GM20000 (cell line): ENCODE data around the gene CELF2.
"Not testable (repeated sequence)": the region's sequence is repeated elsewhere in the genome, so short reads cannot be mapped to it uniquely, and the experiment has no call there.

Source experiments
- DNase-seq: peaks from one replicate; pipeline ENCODE4 v3.0.0; 2012; ENCODE audit warnings: low spot score
- TF ChIP-seq, protein P1 (sequence below): IDR thresholded peaks from 2 replicates; pipeline ENCODE4 v1.5.1; 2012; ENCODE audit warnings: mild to moderate bottlenecking, control low read depth; ENCODE audit errors: extremely low read depth, missing control alignments

The CELF2 gene

DNA sequence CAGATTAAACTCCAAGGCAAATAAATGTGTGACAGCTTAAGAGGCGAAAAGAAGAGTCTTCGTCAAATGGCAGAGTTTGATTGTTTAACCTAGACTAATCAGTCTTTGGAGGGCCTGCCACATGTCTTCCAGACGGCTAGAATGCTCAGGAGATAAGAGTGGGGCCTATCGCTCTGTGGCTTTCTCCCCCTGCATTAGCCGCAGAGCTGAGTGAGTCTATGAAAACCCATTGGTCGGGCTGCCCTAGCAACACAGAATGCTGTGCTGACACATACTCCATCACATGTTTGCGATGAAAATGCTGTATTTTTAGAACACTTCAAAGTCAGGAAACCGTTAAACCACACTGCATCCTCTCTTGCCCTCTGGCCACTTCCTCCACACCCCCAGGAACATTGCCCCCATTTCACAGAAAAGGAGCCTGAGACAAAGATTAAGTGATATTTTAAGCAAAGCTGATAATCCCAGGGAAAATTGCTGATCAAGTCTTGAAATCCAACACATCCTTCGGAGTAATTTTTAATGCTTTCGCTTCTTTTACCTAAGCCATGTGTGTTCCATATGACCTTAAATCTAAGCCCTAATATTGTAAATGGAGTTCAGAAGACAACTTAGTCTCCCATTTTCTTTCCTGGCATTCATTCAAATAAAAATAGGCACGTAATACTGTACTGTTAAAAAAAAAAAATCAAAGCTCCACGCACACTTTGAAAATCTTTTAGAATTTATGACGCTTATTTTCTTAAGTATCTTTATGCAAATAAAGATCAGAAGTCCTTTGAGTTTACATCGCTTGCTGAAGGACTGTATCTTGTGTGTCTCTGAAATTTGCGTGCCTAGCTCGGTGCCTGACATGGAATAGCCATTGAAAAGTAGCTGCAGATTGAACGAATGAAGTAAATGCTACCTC, 161.2 kb downstream of the CELF2 start:
- TF ChIP-seq, protein P1, sequence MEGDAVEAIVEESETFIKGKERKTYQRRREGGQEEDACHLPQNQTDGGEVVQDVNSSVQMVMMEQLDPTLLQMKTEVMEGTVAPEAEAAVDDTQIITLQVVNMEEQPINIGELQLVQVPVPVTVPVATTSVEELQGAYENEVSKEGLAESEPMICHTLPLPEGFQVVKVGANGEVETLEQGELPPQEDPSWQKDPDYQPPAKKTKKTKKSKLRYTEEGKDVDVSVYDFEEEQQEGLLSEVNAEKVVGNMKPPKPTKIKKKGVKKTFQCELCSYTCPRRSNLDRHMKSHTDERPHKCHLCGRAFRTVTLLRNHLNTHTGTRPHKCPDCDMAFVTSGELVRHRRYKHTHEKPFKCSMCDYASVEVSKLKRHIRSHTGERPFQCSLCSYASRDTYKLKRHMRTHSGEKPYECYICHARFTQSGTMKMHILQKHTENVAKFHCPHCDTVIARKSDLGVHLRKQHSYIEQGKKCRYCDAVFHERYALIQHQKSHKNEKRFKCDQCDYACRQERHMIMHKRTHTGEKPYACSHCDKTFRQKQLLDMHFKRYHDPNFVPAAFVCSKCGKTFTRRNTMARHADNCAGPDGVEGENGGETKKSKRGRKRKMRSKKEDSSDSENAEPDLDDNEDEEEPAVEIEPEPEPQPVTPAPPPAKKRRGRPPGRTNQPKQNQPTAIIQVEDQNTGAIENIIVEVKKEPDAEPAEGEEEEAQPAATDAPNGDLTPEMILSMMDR: no peak

DNA sequence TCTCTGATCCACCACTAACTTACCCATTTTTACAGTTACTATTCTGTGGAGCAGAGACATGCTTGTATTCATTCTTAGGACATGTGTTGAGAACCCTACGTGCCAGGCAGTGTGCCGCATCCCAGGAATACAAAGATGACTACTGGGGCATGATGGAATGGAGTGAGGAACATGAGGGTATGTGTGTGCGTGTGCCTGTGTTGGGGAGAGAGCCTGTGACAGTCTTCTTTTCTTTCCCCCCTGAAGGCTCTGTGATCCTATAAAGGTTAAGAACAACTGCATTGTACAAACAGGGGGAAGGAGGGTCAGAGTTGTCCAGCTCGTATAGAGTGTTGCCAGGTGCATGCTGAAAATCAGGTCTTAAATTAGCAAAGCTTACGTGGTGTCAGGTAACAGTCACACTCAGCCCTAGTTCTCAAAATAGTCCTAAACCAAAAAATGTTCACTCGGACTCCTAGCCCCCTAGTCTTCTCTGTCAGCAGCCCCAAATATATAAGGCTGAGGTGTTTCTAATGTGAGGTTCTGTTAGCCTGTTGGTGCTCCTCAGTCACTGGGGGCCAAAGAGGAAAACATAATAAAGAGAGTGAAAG, 161.9 kb downstream of the CELF2 start:
- no peak for DNase-seq

More for the DNA sequence above, 161.2 kb downstream of the CELF2 start:
- peak; percentile 79 for DNase-seq

GRCh38 chr10:11180228-11180627, 162.6 kb downstream of the CELF2 start:
- DNase-seq: no peak
- TF ChIP-seq, protein P1: no peak

More for the DNA sequence above, 161.9 kb downstream of the CELF2 start:
- TF ChIP-seq, protein P1: no peak

- no peak for DNase-seq
- TF ChIP-seq, protein P1: no peak
These were observed 164.3 kb downstream of the CELF2 start for GRCh38 chr10:11181978-11182377.

DNA sequence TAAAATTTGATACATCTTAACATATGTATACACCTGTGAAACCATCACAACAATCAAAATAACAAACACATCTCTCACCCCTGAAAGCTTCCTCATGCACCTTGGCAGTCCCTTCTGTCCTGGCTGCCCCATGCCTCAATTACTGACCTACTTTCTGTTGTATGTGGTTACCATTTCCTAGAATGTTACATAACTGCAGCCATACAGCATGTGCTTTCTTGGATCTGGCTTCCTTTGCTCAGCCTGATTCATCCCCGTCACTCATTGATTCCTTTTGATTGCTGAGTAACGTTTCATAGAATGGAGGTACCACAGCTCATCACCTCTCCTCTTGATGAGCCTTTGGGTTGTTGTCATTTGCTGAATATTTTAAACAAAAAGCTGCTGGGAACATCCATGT, 165.3 kb downstream of the CELF2 start:
- no peak for DNase-seq
- TF ChIP-seq, protein P1: no peak

GRCh38 chr10:11184093-11184492, 166.4 kb downstream of the CELF2 start:
- TF ChIP-seq, protein P1: no peak
- no peak for DNase-seq

GRCh38 chr10:11185128-11185665, 167.5 kb downstream of the CELF2 start:
- DNase-seq: not testable (repeated sequence)
